HG02798 (cell line): ENCODE measurements around the gene SEMG2.

Experiments used
- ATAC-seq: cut with Tn5 transposase; IDR thresholded peaks from one replicate; pipeline ENCODE4 v1.9.1; 2021; ENCODE audit warnings: mild to moderate bottlenecking; ENCODE audit not compliant: unreplicated experiment, poor library complexity

SEMG2 gene

GRCh38 chr20:45229264-45230056 is 8.3 kb downstream of the SEMG2 start:
- no peak for ATAC-seq

DNA sequence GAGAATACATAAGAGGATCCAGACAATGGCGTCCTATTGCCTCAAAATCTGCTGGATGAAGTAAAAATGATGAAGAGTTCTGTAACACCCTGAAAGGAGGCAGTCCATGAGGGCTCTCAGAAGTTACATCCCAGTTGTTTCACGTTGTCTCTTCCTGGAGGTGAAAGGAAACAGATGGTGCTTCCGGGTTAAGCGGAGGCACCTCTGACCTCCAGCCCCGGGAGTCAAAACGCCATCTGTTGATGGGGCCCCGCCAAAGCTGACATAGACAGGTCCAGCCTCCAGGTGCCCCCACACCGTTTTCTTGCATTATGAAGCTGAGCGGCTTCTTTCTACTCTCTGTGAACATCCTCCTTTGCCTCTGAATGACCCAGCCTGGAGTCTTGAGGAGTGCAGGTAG is 9.5 kb downstream of the SEMG2 start:
- no peak for ATAC-seq

DNA sequence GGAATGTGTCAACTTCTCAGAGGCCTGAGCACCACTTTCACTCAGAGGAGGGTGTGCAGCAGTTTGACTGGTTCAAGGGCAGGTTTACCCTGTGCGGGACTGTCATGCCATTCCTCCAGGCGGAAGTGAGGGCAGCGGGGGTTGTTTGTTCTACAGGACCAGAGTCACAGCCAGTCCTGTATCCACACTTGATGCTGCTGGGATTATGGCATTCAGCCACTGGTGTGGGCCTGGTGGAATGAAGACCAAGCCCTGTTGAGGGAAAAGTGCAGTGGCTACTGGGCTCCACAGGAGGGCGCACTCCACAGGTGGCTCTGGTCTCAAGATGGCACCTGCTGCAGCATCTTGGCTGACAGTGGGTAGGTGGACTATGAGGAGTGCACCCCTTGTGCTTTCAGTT is 14.8 kb downstream of the SEMG2 start:
- no peak for ATAC-seq

DNA sequence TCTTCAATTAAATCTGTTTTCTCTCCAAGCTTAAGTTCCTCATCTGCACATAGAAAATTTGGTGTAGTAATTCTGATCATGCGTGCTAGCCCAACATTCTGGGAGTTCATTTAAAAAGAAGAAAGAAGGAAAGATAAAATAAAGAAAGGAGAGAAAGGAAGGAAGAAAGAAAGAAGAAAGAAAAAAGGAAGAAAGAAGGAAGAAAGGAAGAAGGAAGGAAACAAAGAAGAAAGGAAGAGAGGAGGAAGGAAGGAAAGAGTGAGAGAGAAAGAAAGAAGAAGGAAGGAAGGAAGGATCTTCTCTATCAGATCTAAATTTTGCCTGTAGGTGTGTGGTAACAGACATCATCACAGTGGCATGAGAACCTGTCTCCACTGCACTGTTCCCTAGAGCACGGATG is 17.0 kb downstream of the SEMG2 start:
- ATAC-seq, result no peak

DNA sequence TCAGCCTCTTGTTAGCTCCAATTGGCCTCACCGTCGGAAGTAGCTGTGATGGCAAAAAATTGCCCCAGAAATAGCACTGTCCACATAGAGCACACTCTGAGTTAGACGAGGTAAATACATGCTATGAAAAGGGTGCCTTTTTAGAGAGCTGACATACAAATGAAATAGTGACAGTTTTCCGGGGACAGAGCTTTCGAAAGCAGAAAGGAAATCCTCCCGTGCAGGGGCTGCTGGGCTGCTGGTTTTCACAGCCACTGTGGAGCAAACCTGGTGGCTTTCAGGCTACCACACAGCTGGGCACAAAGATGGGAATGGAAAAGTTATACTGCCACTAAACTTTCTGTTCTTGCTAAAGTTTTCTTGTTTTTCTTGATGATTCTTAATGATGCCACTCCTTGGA is 24.9 kb downstream of the SEMG2 start:
- no peak for ATAC-seq

- no peak for ATAC-seq
These were observed 26.7 kb downstream of the SEMG2 start for GRCh38 chr20:45247865-45248264.

DNA sequence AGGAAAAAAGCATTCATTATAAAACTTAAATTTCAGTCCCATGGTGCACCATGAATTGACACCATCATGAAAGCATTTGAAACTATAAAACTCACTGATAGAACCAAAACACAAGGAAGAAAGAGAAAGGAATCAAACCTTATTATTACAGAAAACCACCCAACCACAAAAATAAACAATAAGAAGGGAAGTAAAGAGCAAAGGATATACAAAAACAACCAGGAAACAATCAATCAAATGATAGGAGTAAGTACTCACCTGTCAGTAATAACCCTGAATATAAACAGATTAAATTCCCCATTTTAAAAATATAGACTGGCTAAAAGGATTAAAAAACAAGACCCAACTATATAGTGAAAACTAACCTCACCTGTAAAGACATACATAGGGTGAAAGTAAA is 27.4 kb downstream of the SEMG2 start:
- ATAC-seq, result no peak

DNA sequence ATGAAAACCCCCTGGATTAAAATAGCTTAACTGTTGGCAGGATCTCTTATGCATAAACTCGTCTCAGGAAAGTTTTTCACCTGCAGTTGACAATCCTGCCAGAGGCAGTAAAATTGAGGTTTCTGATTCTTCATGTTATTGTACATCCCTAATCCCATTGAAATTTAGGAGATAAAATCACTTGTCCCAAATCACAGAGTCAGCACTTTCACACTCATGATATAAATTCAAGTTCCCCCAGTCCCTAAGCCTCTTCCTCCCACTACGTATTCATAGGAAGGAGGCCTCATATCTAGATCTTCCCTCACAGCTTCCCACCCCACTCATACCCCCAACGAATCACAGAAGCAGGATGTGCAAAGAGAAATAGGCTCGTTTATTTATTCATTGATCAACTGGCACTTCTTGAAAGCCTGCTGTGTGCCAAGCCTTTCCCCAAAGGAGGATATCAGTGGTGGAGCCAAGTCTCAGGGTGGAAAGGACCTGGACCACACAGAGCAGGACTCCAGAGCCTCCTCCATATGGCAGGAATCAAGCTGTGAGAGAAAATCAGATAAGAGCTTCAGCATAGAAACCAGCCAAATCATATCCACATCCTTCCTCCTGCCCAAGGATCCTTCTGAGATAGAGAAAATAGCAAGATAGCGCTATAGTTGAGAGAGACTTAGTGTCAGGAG is 30.8 kb downstream of the SEMG2 start:
- ATAC-seq, result no peak

GRCh38 chr20:45253261-45253660 is 32.1 kb downstream of the SEMG2 start:
- no peak for ATAC-seq

- ATAC-seq, result no peak
These were observed 33.5 kb downstream of the SEMG2 start, which contains the start of gene SLPI for GRCh38 chr20:45254383-45255262. Gene SLPI (minus strand): TSS chr20:45254564. CDS start chr20:45254543, 21 bp downstream.

GRCh38 chr20:45257161-45257560 is 36.0 kb downstream of the SEMG2 start:
- no peak for ATAC-seq

GRCh38 chr20:45257711-45258110 is 36.5 kb downstream of the SEMG2 start:
- ATAC-seq, result no peak

DNA sequence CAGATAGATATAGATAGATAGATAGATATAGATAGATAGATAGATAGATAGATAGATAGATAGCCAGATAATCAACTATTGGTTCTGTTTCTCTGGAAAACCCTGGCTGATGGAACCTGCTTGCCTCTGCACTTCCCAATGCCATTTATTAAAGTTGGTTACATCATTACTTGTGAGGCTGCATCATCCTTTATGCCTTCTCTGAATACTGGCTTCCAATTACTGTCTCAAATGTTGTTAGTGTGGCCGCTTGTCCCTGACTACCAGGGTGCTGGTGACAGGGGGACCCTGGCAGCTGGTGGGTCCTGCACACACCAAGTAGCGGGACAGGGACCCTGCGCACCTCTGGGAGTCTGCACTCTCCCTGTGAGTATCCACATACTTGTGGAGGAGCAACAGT is 37.1 kb downstream of the SEMG2 start:
- no peak for ATAC-seq

- ATAC-seq, result no peak
These were observed 37.5 kb downstream of the SEMG2 start for GRCh38 chr20:45258664-45259063.

- no peak for ATAC-seq
These were observed 42.5 kb downstream of the SEMG2 start for GRCh38 chr20:45263556-45264266.

DNA sequence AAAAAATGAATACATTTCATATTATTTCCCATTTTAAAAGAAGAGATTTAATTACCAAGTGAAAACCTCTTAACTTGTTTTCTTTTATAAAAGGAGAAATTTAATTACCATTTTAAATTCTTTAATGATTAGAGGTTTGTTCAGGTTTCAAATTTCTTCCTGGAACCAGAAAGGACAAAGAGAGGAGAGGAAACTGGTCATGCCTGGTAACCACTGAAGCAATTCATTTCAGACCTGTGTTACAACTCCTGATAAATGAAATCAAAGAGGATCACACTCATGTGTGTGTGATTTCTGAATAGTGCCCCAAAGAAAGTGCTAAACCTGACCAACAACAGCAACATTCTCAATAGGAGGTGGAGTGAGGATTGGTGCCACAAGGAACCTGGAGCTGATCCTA is 45.8 kb downstream of the SEMG2 start:
- ATAC-seq, result no peak

DNA sequence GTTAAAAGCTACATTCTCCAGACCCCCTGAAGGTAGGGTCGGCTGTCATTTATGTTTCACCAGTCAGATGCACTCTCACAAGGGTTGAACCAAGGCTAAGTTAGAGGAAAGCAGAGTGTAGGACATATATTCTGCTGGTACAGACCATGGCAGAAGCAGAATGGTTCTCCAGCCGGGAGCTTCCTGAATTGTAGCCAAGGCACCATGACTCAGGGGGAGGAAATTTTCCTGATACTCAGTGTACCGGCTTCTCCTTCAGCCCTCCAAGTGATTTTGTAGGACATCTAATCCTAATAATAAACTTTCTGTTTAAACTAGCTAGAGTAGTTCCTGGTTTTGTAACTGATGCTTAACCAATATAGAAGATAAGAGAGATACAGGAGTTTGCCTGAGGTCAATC is 47.4 kb downstream of the SEMG2 start:
- ATAC-seq, result no peak

GRCh38 chr20:45269056-45269455 is 47.9 kb downstream of the SEMG2 start:
- no peak for ATAC-seq

- no peak for ATAC-seq
These were observed 48.6 kb downstream of the SEMG2 start for GRCh38 chr20:45269754-45270270.
